PC-9 (cell line): ENCODE measurements around the gene RAB1B. TPM values are rescaled to one million over a fixed set of nuclear protein-coding genes. Genes with fewer than 3 reads are reported as not detected.

Experiments
- BruUV-seq: library from RNA; stranded (reverse); fragments of 400-500 nt; replicated peaks from 2 replicates; lab custom pipeline; 2021; lab: Mats Ljungman, UMichigan
- CTCF ChIA-PET: fragments of 300-600 bp; sonication (Branson Sonifier 250); formaldehyde crosslinking; loops from one replicate; lab custom pipeline; 2022; ENCODE audit warnings: antibody characterized with exemption; lab: Charles Lee
- POLR2A ChIA-PET: fragments of 300-600 bp; sonication (Branson Sonifier 250); formaldehyde crosslinking; loops from one replicate; lab custom pipeline; 2022; ENCODE audit warnings: antibody characterized with exemption; ENCODE audit not compliant: unreplicated experiment; lab: Charles Lee
- DNase-seq, 2 experiments: peaks; one replicate each; pipeline versions ENCODE4 v3.0.0 to v3.0.0-alpha.2; 2015 to 2022; ENCODE audit warnings: mixed read lengths in 1 of 2
- H2AFZ ChIP-seq: fragments of 200-600 bp; sonication (generic); 2 replicates; pipeline ENCODE4 v1.8.1; 2017; ENCODE audit warnings: antibody characterized with exemption
- H3F3A ChIP-seq: fragments of 200-600 bp; sonication (generic); 2 replicates; pipeline ENCODE4 v1.8.1; 2017; ENCODE audit warnings: antibody characterized with exemption, mild to moderate bottlenecking, low read depth; ENCODE audit not compliant: insufficient read depth
- H3K27ac ChIP-seq: fragments of 200-600 bp; sonication (generic); 2 replicates; pipeline ENCODE4 v1.6.1; 2016; ENCODE audit warnings: mixed run types
- H3K27me3 ChIP-seq: fragments of 200-600 bp; sonication (generic); 2 replicates; pipeline ENCODE4 v1.6.1; 2016; ENCODE audit warnings: low read depth, mixed run types; ENCODE audit not compliant: insufficient read depth
- H3K36me3 ChIP-seq: fragments of 200-600 bp; sonication (generic); 2 replicates; pipeline ENCODE4 v1.6.1; 2016; ENCODE audit warnings: low read depth, mixed run types
- H3K4me1 ChIP-seq: fragments of 200-600 bp; sonication (generic); replicated peaks from 2 replicates; pipeline ENCODE4 v1.6.1; 2016; ENCODE audit warnings: mixed run types; ENCODE audit not compliant: insufficient read depth
- H3K4me2 ChIP-seq: fragments of 200-600 bp; sonication (generic); 2 replicates; pipeline ENCODE4 v1.6.1; 2017; ENCODE audit warnings: mixed run types
- H3K4me3 ChIP-seq: fragments of 200-600 bp; sonication (generic); 2 replicates; pipeline ENCODE4 v1.6.1; 2016; ENCODE audit warnings: mixed run types
- H3K79me2 ChIP-seq: fragments of 200-600 bp; sonication (generic); 2 replicates; pipeline ENCODE4 v1.6.1; 2017; ENCODE audit warnings: low read depth, mixed run types
- H3K9me2 ChIP-seq: fragments of 200-600 bp; sonication (generic); 2 replicates; pipeline ENCODE4 v1.8.1; 2017; ENCODE audit warnings: mild to moderate bottlenecking; ENCODE audit not compliant: insufficient read depth
- H3K9me3 ChIP-seq: fragments of 200-600 bp; sonication (generic); 2 replicates; pipeline ENCODE4 v1.8.1; 2016; ENCODE audit warnings: low read depth; ENCODE audit not compliant: insufficient read depth
- H4K20me1 ChIP-seq: fragments of 200-600 bp; sonication (generic); 2 replicates; pipeline ENCODE4 v1.8.1; 2017; ENCODE audit not compliant: insufficient read depth
- CTCF ChIP-seq: fragments of 200-600 bp; sonication (generic); conservative IDR thresholded peaks from 2 replicates; pipeline ENCODE4 v1.6.1; 2017; ENCODE audit warnings: mixed run types, antibody characterized with exemption, mild to moderate bottlenecking, moderate library complexity
- EZH2 ChIP-seq: fragments of 200-600 bp; sonication (generic); IDR thresholded peaks from 2 replicates; pipeline ENCODE4 v1.8.0; 2017; ENCODE audit warnings: antibody characterized with exemption, low read depth
- intact Hi-C: fragments of 100-400 bp; cut with micrococcal nuclease; formaldehyde crosslinking; loops from one replicate; pipeline ENCODE4 v1.10.0; 2022; ENCODE audit not compliant: unreplicated experiment
- total RNA-seq: library from RNA; stranded (reverse); gene quantifications from 2 replicates; pipeline ENCODE4 v1.2.3, GENCODE V29; 2021

RAB1B gene
- total RNA-seq, 1 experiment from 2014 or later, result 232 TPM

- CTCF ChIA-PET, result no interaction called here
- H3K27me3 ChIP-seq, result no peaks in the 10 kb centered on the region
- no peak overlapping the region for H3K4me3 ChIP-seq
- POLR2A ChIA-PET, result interaction anchor here (0.6 kb wide), 1 partner anchor 70 kb away, joined by 11 read pairs; no protein-coding TSS in a partner anchor
- BruUV-seq, result no TSS peak
- TF ChIP-seq CTCF (no peak), EZH2 (no peak)
- no peaks in the 10 kb centered on the region; the same call in 1 of the 2 replicates for H3K4me1 ChIP-seq
- no peak overlapping the region for H3K4me2 ChIP-seq
- H3F3A ChIP-seq, result peaks cover 7% of the 10 kb centered on the region; the same call in 1 of the 2 replicates
- H4K20me1 ChIP-seq, result no peaks in the 10 kb centered on the region
- intact Hi-C loops, result loop anchor here (5.0 kb wide), 2 partner anchors 138 to 167 kb away; no protein-coding TSS in a partner anchor
- H3K36me3 ChIP-seq, result no peaks in the 10 kb centered on the region
- no peaks in the 10 kb centered on the region for H3K79me2 ChIP-seq
- no peaks in the 10 kb centered on the region for H3K9me2 ChIP-seq
- no peak overlapping the region for H2AFZ ChIP-seq
- no peak for DNase-seq
- no peak overlapping the region for H3K27ac ChIP-seq
- H3K9me3 ChIP-seq, result no peaks in the 10 kb centered on the region
These were observed 48.4 kb upstream of the RAB1B start for GRCh38 chr11:66219846-66220565.

DNA sequence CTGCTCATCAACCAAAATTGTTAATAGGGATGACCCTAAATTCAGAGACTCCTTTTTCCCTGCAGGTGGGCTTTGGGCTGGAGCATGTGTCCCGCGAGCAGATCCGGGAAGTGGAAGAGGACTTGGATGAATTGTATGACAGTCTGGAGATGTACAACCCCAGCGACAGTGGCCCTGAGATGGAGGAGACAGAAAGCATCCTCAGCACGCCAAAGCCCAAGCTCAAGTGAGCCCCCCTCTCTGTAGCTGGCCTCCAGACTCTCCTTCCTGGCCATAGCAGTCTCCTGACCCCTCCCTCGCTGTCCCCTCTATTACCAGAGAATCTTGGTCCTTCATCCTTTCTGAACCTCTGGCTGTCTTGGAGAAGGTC lies 47.9 kb upstream of the RAB1B start:
- no peak overlapping the region for H3K27ac ChIP-seq
- intact Hi-C loops, result loop anchor here (5.0 kb wide), 2 partner anchors 138 to 167 kb away; no protein-coding TSS in a partner anchor
- DNase-seq, result no peak
- H3K9me3 ChIP-seq, result no peaks in the 10 kb centered on the region
- H3K9me2 ChIP-seq, result no peaks in the 10 kb centered on the region
- H3F3A ChIP-seq, result peaks cover 7% of the 10 kb centered on the region; the same call in 1 of the 2 replicates
- no peaks in the 10 kb centered on the region for H4K20me1 ChIP-seq
- ChIA-PET CTCF (no interaction called here), POLR2A (interaction anchor here (0.6 kb wide), 1 partner anchor 71 kb away, joined by 11 read pairs; no protein-coding TSS in a partner anchor)
- no peaks in the 10 kb centered on the region for H3K27me3 ChIP-seq
- TF ChIP-seq CTCF (no peak), EZH2 (no peak)
- no peak overlapping the region for H3K4me2 ChIP-seq
- no peak overlapping the region for H2AFZ ChIP-seq
- no peaks in the 10 kb centered on the region; the same call in 1 of the 2 replicates for H3K4me1 ChIP-seq
- no peak overlapping the region for H3K4me3 ChIP-seq
- BruUV-seq, result no TSS peak
- no peaks in the 10 kb centered on the region for H3K36me3 ChIP-seq
- H3K79me2 ChIP-seq, result no peaks in the 10 kb centered on the region

DNA sequence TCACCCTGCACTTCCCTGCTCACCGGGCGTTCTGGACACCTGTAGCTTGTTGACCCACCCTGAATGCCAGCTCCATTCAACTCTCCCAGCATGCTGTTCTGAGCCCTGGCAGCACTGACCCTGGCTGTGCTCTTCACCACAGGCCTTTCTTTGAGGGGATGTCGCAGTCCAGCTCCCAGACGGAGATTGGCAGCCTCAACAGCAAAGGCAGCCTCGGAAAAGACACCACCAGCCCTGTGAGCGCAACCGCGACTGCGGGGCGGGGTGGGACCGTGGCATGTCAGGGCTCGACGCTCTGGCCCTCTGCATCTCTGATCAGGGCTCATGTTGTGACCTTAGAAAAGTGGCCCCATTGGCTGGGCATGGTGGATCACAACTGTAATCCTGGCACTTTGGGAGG lies 47.4 kb upstream of the RAB1B start:
- ChIA-PET CTCF (interaction anchor here (0.5 to 0.6 kb wide), 2 partner anchors 102 to 210 kb away, joined by 5 read pairs; no protein-coding TSS in a partner anchor), POLR2A (no interaction called here)
- Histone ChIP-seq H3K4me2 (no peak overlapping the region), H3K9me3 (no peaks in the 10 kb centered on the region), H3K79me2 (no peaks in the 10 kb centered on the region), H3K27ac (no peak overlapping the region), H4K20me1 (no peaks in the 10 kb centered on the region), H3K4me1 (no peaks in the 10 kb centered on the region; the same call in 1 of the 2 replicates), H3K36me3 (no peaks in the 10 kb centered on the region), H3K27me3 (no peaks in the 10 kb centered on the region), H2AFZ (no peak overlapping the region), H3F3A (peaks cover 7% of the 10 kb centered on the region; the same call in 1 of the 2 replicates), H3K9me2 (no peaks in the 10 kb centered on the region), H3K4me3 (no peak overlapping the region)
- DNase-seq, result no peak
- intact Hi-C loops, result loop anchor here (5.0 kb wide), 2 partner anchors 139 to 166 kb away; no protein-coding TSS in a partner anchor
- TF ChIP-seq CTCF, result no peak
- BruUV-seq, result no TSS peak
